HG03060 (cell line): ENCODE data around the gene P4HTM.

Experiments used
- ATAC-seq: cut with Tn5 transposase; IDR thresholded peaks from one replicate; pipeline ENCODE4 v1.9.1; 2021; ENCODE audit warnings: low read depth, moderate number of reproducible peaks; ENCODE audit not compliant: unreplicated experiment

Gene P4HTM

DNA sequence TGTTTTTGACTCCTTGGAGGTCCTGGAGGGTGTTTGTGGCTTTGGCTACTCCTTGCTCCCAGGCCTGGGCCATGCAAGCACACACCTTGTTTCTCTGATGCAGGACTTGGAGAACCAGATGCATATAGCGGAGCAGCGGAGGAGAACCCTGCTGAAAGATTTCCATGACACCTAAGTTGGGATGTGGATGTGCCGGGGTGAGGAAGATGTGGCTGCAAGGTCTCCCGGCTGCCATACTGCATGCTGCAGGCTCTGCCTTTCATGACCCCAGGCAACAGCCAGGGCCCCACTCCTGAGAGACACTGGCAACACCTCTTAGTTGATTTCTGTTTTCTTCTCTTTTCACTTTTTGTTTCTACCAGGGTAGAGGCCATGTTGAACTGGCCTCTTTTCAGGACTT lies 6.9 kb upstream of the P4HTM start:
- no peak for ATAC-seq

- ATAC-seq: no peak
Measured at GRCh38 chr3:48984663-48985062, 5.4 kb upstream of the P4HTM start.

- no peak for ATAC-seq
Measured at GRCh38 chr3:48985831-48986376, 4.1 kb upstream of the P4HTM start.

DNA sequence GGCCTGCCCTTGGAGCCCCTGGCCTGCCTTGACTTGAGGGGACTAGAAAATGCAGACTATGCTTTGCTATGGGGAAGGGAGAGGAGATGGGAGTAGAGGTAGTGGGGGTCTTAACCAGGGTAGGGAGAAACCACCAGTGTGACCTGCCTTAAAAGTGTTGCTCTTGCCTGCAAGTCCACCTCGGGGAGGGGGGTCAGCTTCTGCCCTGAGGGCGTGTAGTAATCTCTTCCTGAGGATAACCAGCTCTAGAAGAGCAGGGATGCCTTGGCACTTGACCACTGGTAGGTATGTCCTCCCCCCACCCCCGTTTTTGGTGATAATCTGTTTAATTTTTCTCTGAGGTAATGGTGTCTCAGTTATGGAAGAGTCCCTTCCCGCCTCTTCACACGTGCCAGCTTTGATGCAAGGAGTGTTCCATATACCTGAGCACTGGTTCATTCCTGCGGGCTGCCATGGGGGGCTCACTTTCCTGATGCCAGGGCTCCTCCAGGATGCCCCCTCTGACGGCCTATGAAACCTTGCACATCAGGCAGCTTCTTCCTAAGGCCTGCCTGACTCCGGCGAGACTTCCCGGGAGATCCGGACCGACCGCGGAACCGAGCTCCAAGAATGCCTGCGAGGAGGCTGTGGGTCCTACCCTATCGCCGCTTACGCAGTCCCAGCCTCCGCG lies 780 bp upstream of the P4HTM start:
- ATAC-seq: no peak

DNA sequence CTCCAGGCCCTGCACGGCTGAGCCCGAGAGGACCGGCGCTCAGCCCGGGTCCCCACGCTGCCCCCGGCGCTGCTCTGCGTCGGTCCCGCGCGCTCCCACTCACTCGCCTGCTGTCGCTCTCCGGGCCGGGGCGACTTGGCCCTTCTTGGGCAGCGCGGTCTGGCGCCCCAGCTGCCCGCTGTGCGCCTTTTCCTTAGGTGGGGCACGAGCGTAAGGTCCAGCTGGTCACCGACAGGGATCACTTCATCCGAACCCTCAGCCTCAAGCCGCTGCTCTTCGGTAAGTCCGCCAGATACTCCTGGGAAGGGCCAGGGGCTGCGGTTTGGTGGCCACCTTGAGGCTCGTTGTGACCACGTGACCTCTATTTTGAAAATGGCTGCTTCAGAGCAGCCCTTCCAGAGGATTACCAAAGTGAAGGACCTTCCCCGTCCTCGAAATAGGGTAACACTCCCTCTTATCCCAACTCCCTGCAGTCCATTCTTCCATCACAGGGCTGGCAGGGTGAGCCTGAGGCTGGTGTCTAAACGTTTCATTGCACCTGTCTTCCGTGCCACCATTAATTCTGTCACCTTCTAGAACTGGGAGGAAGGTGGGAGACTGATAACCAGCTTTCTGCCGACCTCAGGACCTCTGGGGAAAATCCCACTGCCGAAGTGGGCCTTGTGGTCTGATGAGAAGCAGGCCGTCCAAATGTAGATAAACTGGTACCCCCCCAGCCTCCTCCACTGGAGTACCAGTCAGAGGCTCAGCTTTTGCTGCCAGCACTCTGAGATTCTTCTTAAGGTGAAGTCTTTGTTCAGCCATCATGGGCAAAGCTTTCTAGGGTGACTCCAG lies 812 bp downstream of the P4HTM start:
- no peak for ATAC-seq

DNA sequence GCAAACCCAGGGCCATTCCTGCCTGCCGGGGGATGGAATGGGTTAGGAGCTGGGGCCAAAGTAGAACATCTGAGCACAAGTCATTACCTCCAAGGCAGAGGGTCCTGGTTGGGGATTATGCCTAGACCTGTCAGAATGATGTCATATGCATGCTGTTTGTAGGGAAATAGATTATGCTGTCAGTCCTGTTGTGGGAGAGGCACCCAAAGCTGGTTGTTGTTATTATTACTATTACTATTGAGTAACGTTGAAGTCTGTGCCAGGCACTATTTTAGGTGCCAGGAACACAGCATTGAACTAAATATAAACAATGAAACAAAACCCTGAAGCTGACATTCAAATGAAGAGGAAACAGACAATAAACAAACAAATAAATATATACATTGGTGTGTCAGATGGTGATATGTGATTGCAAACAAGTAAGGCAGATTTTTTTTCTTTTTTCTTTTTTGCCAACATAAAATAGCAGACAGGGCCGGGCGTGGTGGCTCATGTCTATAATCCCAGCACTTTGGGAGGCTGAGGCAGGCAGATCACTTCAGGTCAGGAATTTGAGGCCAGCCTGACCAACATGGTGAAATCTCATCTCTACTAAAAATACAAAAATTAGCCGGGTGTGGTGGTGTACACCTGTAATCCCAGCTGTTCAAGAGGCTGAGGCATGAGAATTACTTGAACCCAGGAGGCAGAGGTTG lies 2.0 kb downstream of the P4HTM start:
- ATAC-seq: no peak

DNA sequence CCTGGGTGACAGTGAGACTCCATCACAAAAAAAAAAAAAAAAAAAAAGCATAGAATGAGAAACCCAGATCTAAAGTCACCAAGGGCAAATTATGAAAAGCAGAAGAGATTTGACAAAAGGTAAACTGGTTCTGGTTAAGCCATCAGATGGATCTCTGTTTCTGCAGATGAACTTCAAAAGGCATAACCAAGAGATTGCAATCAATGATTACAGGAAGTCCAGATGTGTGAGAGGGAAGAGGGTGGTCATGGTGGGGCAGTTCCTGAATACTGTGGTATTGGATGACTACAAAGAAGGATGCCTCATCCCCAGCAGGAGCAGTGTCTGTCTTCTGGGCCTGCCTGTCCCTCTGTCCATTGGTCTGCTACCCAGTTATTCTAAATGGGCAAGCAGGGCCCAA lies 3.8 kb downstream of the P4HTM start:
- no peak for ATAC-seq

DNA sequence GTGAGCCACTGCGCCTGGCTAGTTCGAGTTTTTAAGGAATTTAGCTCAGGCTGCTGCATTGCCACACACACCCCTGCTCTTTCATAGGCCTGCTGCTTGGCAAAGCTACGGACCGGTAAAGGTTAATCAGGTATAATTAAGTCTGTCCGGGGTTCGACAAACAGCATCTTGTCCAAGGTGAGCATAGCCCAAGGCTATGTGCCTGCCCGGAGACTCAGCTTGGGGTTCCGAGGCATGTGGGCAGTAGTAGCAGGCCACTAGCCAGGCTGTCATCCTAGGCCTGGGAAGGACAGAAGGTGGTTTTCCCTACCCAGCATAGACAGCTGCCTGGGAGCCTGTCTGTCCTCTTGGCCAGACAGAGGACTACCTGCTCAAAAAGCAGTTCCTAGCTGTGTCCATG lies 6.6 kb downstream of the P4HTM start:
- ATAC-seq: no peak

DNA sequence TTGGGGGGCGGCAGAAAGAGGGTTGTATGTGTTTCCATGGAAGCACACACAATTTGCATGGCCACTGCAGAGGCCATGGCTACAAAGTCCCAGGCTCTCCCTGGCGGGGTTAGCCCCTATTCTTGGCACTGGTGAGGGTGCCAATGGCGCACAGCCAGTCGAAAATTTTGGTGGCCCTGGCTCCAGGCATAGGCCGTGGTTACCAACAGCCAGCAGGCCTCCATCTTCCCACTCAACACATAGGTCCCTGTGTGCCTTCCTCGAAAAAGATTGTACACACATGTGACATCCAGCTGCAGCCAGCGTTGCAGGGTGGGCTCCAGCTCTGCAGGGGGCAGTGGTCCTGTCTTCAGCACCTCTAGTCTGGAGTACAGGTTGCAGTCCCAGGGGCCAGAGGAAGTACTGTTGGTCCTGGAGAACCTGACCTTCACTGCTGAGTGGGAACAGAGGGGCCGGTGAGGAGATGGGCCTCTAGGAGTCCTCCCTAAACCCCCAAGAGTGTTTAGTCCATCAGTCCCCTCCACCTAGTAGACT lies 7.1 kb downstream of the P4HTM start:
- no peak for ATAC-seq

- ATAC-seq: no peak
Measured at GRCh38 chr3:48997714-48998637, 7.9 kb downstream of the P4HTM start.

DNA sequence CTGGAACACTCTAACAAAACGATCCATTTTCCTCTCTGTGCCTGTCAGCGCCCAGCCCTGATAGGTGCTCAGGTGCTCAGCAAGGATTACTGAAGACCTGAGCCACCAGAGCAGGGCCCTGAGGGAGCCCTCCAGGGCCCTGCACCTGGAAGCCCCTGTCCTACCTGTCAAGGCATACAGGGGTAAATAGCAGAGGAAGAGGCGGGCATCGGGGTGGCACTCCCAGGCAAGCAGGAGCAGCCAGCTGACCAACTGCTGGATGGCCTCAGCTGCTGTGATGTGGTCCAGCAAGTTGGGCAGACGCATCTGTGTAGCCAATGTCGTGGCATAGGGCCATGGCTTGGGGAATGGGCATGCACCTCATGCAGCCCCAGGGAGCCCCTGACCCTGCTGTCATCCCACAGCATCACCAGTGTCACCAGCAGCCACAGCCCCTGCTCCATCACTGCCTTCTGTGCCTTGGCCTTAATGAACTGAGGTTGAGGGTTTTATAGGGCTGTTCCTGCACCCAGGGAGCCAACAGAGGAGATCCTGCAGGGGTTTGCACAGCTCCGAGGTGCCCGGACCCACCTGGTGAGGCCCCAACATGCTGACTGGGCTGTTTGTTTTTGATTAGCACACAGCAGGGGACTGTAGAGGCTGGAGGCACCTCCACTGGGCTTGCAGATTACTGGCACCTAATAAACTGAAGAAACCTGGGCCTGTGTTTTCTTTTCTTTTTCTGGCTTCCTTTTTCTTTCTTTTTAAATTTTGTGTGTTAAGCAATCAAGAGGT lies 9.2 kb downstream of the P4HTM start:
- no peak for ATAC-seq

GRCh38 chr3:49001155-49001554 lies 11.1 kb downstream of the P4HTM start:
- no peak for ATAC-seq

DNA sequence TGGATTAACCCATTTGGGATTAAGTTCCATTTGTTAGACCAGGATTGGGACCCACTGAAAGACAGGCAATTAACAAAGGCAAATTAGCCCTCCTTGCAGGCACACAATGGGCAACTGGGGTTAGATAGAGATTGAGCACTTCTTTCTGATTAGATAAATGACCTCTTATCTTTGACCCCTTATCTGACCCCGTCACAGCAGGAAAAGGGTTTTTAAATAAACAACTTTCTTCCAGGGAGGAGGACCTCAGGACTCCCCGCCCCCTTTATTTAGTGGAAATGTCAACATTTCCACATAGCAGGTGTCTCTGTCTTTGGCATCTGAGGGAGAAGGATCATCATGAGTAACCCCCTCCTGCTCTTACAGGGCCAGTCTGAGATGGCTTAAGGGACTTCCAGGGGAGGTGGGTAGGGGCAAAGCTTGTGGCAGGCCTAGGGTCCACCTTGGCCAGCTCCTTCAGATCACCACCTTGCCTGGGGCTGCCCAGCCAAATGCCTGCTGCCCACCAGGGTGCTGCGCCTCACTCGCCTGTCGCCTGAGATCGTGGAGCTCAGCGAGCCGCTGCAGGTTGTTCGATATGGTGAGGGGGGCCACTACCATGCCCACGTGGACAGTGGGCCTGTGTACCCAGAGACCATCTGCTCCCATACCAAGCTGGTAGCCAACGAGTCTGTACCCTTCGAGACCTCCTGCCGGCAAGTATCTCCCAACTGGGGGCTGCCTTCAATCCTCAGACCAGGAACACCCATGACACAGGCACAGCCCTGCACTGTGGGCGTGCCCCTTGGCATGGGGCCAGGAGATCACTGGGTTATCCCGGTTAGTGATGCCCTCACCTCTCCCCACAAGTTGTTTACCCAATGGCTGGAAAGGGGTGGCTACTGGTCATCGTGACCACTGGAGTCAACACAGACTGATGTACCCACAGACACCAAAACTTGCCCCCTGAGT lies 14.6 kb downstream of the P4HTM start:
- no peak for ATAC-seq

DNA sequence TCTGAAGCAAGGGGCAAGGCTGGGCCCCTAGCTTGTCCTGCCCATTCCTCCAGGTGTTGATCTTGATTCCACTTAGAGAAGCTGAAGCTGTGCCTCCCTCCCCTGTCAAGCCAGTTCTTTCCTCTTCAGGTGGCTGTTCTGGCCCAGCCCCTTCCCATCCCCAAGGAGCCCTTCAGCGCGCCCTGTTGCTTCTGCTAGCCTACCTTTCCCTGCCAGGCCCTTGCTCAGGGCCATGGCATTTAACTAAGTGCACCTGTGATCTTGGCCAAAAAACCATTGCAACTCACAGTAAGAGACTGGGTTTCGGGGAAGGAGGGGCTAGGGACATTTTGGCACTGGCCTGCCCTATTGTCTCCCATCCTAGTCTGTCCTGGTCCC lies 15.3 kb downstream of the P4HTM start:
- ATAC-seq: no peak

- ATAC-seq: no peak
Measured at GRCh38 chr3:49005998-49006397, 16.0 kb downstream of the P4HTM start.

DNA sequence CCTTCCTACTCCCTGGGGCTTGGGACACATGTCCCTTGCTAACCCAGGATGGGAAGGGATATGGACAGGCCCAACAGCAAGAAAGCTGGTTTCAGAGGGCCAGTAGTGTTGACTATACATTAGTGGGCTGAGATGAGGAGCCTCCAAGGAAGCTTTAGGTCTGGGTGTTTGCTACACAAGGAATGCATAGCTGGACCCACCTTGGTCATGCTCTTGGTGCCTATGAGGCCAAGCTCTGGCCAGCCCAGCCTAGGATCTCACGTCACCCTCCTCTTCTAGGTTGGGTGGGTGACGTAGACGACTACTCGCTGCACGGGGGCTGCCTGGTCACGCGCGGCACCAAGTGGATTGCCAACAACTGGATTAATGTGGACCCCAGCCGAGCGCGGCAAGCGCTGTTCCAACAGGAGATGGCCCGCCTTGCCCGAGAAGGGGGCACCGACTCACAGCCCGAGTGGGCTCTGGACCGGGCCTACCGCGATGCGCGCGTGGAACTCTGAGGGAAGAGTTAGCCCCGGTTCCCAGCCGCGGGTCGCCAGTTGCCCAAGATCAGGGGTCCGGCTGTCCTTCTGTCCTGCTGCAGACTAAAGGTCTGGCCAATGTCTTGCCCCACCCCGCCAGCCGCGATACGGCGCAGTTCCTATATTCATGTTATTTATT lies 16.5 kb downstream of the P4HTM start:
- no peak for ATAC-seq

DNA sequence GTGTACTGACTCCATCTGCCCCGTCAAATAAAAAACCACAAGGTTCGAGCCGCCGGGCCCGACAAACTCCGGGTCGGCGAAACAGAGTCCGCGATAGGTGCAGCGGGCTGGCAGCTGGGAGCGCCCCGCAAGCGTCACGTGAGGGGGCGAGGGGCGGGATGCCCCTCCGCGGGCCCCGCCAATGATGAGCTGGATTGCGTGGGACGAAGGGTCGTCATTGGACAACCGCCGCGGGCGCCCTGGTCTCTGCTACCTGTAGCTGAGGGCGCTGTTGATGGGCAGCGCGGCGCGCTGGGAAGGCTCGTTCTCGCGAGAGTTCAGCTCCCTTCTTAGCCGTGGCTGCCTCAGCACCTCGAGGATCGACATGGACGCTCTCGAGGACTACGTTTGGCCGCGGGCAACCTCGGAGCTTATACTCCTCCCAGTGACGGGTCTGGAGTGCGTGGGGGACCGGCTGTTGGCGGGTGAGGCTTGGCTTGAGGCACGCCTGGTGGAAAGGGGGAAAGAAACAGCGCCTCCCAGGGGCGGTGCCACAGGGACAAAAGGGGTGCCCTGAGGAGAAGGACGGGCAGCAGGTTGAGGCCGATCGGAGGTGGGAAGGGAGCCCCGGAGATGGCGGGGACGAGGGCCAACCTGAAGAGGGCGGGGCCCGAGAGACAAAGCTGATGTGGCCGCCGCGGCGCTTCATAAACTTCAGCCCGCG lies 17.2 kb downstream of the P4HTM start, which contains the start of gene WDR6:
Gene WDR6 (plus strand): TSS at position 324 of the 703 bp plus-strand sequence. CDS start 41 bp downstream, at position 365.
- peak; percentile 75 for ATAC-seq
